ENCODE measurements around the gene TTC7B.

DNA sequence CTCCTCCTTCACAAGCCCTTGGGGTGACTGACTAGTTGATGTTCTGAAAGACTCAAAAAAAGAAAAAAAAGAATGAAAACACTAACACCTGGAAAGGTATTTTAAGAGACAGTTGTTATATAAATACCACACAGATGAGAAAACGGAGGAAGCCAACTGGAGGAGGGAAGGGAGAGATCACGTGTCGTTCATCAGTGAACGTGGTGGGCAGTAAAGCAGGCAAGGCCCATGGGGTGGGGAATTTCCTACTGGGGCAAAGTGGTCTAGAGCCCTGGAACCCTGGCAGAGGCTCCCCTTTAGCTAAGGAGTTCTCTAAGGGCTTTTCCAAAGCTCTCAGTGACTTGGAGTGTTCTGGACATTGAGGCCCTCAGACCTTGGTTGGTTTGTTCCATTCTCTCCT, 249.7 kb downstream of the TTC7B start:
- TF ChIP-seq CTCF (IDR thresholded peaks at IDR 0.05 in 2 of 3, conservative IDR thresholded peaks at IDR 0.05 in 1 of 3; ENCODE audit: control insufficient read depth in 2 of 3, extremely low read depth in 1 of 3, insufficient read depth in 1 of 3, low read depth in 3 of 3, low read length in 3 of 3) (no peak), ESRRA (IDR thresholded peaks at IDR 0.05; ENCODE audit: low read length) (no peak), KDM1A (IDR thresholded peaks at IDR 0.05; ENCODE audit: borderline replicate concordance) (no peak)
